GOT3 (cell line): ENCODE data around the gene CCND1.

ENCODE experiments used
- DNase-seq: peaks from one replicate; lab custom pipeline; 2025; ENCODE audit warnings: mixed read lengths; lab: John Stamatoyannopoulos, UW

CCND1 gene

DNA sequence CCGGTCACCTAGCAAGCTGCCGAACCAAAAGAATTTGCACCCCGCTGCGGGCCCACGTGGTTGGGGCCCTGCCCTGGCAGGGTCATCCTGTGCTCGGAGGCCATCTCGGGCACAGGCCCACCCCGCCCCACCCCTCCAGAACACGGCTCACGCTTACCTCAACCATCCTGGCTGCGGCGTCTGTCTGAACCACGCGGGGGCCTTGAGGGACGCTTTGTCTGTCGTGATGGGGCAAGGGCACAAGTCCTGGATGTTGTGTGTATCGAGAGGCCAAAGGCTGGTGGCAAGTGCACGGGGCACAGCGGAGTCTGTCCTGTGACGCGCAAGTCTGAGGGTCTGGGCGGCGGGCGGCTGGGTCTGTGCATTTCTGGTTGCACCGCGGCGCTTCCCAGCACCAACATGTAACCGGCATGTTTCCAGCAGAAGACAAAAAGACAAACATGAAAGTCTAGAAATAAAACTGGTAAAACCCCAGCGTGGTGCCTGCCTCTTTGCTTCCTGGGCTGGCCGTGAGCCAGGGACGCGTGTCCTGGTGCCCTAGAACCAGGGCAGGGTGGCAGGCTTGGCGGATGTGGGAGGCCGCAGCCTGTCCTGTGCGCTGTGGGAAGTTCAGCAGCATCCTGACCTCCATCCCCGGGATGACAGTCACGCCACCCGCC is 13.2 kb downstream of the CCND1 start:
- DNase-seq = no peak

- DNase-seq = no peak
These were observed 13.9 kb downstream of the CCND1 start for GRCh38 chr11:69654660-69655478.

GRCh38 chr11:69655479-69656428 is 14.8 kb downstream of the CCND1 start:
- DNase-seq = no peak

DNA sequence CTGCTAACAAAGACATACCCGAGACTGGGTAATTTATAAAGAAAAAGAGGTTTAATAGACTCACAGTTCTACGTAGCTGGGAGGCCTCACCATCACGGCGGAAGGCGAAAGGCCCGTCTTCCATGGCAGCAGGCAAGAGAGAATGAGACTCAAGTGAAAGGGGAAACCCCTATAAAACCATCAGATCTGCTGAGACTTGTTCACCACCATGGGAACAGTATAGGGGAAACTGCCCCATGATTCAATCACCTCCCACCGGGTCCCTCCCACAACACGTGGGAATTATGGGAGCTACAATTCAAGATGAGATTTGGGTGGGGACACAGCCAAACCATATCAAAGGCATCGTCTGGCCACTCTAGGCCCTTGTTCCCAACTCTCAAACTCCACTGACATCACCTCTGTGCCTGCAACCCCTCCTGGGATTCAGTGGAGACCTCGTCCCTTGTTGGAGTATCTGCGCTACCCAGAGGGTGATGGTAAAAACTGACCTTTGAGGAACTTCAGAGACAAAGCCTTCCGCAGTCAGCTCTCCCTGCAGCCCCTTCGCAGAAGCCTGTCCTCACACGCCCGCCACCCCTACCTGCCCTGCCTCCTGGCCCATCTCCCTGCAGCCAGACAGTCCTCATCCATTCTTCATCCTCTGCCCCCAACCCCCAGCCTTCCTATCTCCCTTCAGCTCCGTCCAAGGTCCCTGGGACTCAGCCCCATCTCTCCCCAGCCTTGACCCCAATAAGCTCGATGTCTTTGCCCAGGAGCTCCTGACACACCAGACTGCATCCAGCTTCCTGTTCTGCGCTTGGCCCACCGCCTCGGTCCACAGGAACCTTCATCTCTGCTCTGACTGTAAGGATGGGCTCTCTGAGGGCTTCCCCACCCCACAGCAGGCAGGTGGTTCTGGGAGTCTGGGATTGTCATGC is 15.8 kb downstream of the CCND1 start:
- no peak for DNase-seq

GRCh38 chr11:69657456-69657910 is 16.5 kb downstream of the CCND1 start:
- no peak for DNase-seq

- no peak for DNase-seq
These were observed 17.1 kb downstream of the CCND1 start for GRCh38 chr11:69657911-69658625.

DNA sequence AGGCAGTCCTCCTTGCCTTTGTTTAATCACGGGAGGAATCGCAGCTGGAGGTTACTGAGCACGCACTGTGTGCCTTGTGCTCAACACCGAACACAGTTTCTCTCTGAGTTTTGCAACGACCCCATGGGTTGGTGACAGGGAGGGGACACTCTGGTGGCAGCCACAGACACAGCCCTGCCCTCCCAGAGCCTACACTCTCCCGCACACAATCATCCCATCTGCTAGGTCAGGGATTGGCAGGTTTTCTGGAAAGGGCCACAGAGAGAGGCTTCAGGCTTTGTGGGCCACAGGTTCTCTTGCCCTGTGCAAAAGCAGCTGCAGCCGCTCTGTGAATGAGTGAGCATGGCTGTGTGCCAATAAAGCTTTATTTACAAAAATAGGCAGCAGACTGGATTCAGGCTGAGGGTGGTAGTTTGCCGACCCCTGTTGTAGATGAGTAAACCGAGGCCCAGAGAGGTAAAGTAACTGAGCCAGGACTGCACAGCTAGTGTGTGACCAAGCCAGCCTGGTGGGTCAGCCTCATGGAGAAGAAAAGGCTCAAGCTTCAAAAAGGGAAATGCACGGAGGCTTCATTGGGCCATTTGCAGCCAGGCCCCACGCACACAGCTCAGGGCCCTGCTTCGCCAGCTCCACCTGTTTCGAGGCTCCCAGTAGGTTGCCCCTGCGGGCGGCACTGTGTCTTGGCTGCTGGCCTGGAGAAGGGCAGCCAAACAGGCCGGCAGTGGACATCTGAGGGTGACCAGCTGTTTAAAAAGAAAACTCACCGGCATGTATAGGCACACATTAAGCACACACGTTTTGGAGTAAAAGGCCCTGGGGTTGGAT is 17.9 kb downstream of the CCND1 start:
- DNase-seq = no peak

GRCh38 chr11:69659591-69659990 is 18.6 kb downstream of the CCND1 start:
- DNase-seq = no peak

DNA sequence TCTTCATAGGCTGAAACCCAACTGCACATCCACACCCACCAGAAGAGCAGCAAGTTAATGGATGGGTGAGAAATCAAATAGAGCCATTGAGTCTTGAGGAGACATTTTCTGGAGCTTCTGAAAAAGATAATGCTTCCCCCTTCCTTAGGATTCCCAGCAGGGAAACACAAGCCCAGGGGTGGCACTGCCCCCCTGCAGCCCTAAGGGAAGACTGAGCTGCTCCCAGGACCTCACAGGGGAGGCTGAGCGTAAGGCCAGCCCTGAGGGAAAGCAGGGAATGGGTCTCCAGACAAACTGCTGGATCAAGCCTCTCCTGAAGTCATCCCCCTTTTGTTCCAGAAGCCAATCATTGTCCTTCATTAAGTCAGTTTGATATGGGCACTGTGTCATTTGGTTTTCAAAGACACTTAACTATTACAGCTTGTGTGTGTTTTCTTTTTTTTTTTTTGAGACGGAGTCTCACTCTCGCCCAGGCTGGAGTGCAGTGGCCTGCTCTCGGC is 19.1 kb downstream of the CCND1 start:
- no peak for DNase-seq

- DNase-seq = no peak
These were observed 20.4 kb downstream of the CCND1 start for GRCh38 chr11:69661413-69661715.

DNA sequence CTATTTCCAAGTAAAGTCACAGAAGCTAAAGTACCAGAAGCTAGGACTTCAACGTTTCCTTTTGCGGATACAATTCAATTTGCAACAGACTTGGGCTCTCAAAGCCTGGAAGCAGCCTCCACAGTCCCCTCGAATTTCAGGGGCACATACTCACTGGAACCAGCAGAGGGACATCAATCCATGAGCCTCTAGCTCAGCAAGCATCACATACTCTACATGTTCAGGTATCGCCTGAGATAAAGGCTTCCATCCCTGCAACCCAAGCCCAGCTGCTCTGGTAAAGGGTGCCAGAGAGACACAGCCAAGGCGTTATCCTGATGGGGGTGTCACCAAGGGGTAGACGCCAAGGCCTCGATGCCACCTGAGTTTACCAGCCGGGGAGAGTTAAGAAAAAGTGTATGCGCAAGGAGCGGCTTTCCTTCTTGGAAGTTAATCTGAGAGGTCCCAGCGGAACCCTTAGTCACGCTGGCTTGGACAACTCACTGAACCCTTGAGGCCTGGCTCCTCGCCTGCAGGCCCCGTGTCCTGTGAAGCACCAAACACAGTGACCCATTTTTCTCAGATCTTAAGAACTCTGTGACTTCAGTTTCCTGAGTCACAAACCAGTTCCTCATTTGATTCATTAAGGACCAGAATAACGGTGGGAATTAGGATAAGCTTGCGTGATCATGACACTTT is 21.2 kb downstream of the CCND1 start:
- DNase-seq = no peak

DNA sequence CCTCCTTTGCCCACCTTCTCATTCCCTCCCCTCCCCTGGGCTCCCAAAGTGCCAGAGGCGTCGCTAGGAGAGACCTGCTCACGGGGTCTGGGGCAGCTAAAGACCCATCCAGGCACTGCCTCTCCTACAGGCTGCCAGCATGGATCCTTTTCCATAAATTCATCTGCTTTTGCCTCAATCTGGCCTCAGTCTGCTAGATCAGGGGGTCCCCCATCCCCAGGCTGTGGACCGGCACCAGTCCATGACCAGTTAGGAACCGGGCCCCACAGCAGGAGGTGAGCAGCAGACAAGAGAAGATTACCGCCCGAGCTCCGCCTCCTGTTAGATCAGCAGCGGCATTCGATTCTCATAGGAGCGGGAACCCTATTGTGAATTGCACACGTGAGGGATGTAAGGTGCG is 21.9 kb downstream of the CCND1 start:
- DNase-seq = no peak

- DNase-seq = no peak
These were observed 22.4 kb downstream of the CCND1 start for GRCh38 chr11:69663326-69663725.

- no peak for DNase-seq
These were observed 23.3 kb downstream of the CCND1 start for GRCh38 chr11:69664103-69664775.

DNA sequence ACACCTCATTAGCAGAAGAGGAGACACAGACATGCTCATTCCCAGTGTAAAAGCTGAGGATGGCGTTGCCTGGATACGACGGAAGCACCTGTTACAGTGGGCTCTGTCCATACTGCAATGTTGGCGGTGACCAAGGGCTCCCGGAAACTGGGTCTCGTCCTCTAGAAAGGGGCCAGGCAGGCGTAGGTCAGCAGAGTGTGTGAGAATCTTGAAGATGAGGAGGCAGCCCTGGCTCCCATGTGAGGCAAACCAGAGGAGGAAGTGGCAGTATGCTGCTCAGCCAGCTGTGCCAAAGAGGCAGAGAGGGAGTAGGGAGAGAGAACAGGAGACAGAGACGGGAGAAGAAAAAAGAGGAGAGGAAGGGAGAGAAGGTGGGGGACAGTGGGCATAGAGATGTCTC is 23.9 kb downstream of the CCND1 start:
- DNase-seq = no peak

DNA sequence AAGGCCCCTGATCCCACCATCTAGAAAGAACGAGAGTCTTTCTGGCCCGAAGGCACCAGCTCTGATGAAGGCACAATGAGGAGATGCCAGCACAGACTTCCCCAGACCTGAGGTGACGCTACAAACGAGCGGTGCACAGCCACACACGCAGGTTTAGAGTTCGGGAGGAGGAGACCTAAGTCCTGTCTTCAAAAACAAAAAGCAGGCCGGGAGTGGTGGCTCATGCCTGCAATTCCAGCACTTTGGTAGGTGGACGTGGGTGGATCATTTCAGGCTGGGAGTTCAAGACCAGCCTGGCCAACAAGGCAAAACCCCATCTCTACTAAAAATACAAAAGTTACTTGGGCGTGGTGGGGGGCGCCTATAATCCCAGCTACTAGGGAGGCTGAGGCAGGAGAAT is 24.7 kb downstream of the CCND1 start:
- DNase-seq = no peak

DNA sequence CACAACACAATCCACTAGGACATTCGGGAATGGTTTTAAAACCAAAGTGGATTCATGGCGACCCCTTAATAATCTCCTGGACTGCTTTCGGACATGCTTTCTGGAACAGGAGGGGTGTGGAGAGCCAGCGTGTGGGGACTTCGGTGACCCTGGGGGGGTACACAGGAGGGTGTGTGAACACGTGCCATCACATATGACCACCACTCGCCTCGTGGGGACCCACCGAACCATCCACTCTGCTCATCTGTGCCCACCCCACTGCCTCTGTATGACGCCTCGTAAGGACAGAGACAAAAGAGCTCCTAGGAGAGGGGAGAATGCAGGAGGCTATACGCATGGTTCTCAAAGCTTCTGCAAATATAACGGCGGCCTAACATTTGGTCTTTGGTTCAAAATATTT is 25.3 kb downstream of the CCND1 start:
- no peak for DNase-seq

GRCh38 chr11:69666752-69667536 is 26.0 kb downstream of the CCND1 start:
- DNase-seq = no peak
